Stimulated activated CD8-positive, alpha-beta memory T cell treated with anti-CD3 and anti-CD28 coated beads, Interleukin-12 subunit alpha, Interleukin-12 subunit beta, amount 100 ng/mL, for 4 hours (primary cell): Measurements from ENCODE around the gene UBXN4.
"Not testable (repeated sequence)": the region's sequence is repeated elsewhere in the genome, so short reads cannot be mapped to it uniquely, and the experiment has no call there.

Experiments
- DNase-seq: peaks from one replicate; pipeline ENCODE4 v3.0.0-alpha.2; 2020; ENCODE audit warnings: low read depth

UBXN4 gene

DNA sequence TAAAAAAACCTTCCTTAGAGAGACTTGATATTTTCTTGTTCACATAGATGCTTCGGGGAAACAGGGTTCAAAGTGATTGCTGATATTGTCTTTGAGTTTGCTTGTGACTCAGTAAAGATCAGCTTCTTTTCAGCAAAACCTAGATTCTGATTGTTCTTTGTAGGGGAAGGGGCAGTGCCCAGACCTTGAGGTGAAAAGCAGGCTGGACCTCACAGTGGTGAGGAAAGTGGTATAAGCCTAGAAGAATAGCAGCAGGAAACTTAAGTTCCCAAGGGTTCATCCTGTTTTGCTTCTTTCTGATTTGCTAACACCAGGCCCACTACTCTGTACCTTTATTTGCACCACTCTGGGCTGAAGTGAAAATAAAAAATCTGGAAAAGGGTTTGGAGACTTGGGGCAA is 20.9 kb downstream of the UBXN4 start:
- no peak for DNase-seq

DNA sequence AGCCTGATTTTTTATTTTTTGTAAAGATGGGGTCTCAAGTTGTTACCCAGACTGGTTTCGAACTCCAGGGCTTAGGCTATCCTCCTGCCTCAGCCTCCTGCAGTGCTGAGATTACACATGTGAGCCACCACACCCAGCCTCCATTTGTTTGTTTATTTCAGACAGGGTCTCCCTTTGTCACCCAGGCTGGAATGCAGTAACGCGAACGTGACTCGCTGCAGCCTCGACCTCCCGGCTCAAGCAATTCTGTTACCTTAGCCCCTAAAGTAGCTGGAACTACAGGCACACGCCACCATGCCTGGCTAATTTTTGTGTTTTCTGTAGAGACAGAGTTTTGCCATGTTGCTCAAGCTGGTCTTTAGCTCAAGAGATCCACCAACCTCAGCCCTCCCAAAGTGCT is 27.2 kb downstream of the UBXN4 start:
- DNase-seq: no peak

DNA sequence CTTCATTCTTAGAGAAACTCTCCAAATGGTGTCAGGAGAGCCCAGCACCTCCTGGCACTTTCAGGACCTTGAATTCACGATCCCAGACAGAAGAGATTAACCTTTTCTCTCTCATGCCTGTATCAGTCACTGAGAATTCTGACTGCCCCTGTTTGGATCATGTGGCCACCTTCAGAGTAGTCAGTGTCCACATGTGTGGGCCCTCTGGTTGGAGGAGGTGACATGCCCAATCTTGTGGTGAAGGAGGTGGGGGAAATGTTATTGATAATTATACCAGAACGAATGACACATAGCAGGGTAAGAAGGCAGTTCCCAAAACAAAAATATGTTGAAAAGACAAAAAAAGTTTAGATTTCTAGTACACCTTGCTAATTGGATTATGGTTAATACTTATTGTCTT is 31.7 kb downstream of the UBXN4 start:
- DNase-seq: no peak

DNA sequence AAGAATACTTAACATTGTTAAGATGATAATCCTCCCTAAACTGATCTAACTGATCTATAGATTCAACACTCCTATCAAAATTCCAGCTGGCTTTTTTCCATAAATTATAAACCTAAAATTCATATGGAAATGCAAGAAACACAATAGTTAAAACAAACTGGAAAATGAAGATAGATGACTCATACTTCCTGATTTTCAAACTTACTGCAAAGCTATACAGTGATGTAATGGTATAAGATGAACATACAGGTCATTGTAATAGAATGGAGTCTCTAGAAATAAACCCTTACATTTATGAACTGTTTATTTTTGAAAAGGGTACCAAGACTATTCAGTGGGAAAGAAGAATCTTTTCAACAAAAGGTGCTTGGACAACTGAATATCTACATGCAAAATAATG is 32.3 kb downstream of the UBXN4 start:
- DNase-seq: no peak

DNA sequence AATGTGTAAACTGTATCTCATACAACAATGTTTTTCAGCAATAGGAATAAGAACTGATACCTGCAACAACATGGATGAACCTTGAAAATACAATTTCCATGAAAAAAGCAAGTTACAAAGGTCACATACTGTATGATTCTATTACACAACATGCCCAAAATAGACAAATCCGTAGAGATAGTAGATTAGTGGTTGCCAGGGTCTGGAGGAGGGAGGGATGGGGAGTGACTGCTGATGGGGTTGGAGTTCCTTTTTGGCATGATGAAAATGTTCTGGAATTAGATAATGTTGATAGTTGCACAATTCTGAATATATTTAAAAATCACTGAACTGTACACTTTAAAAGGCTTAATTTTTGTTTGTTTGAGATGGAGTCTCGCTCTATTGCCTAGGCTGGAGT is 33.8 kb downstream of the UBXN4 start:
- DNase-seq: no peak

DNA sequence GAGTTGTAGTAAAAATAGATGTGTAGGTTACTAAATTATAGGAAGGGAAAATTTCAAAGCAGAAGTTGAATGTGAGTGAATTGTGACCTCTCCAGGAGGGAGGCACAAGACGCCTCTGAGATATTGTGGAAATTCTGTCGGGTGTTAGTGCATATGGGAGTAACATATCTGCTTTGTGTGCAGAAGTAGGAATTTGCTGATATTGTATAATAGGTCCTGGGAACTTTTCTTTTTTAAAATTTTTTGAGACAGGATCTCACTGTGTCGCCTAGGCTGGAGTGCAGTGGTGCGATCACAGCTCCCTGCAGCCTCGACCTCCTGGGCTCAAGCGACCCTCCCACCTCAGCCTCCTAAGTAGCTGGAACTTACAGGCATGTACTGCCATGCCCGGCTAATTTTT is 34.7 kb downstream of the UBXN4 start:
- no peak for DNase-seq

DNA sequence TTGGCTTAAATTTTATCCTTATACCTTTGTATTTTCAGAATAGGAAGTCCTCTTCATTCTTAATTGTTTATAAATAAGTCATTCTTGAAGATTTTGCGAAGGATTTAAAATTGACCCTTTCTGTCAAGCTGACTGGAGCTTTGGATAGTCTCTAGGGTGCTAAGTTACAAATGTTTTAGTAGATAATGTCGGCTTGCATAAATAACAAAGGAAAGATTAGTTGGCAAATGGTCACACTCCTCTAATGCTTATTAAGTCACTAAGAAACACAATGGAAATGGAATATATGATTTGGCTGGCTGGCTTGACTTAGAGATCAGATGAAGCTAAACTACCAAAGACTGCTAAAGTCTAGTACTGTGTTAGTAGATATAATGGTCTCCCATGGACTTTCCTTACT is 40.6 kb downstream of the UBXN4 start:
- no peak for DNase-seq

DNA sequence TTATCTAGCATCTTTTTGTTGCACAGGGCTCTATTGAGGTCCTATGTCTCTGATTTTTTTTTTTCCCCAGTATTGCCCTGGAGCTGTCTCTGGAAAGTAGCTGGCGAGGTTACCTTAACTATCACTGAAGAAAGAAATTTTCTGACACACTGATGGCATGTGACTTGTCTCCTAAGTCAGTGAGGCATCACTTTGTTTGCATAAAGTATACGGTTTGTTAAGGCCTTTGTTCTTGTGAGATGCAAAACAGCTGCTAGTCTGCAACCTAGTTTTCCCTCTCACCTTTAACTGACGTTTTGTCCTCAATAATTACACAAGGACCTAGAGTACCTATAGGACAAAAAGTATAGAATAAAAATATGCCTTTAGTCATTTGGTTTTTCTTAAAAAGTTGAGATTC is 41.8 kb downstream of the UBXN4 start:
- DNase-seq: no peak

DNA sequence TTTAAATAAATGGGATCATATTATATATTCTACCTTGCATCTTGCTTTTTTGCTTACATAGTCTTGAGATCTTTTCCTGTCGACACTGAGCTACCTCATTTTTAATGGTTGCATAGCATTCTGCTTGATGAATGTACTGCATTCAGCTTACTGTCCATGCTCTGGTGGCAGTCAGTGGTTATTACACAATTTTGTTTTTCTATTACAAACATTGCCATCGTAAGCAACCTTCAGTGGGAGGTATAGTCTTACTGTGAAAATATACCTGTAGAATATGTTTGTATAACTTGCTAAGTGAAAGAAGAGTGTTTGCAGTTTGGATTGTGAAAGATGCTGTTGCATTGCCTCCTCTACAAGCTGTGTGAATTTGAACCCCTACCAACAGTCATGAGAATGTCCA is 43.4 kb downstream of the UBXN4 start:
- no peak for DNase-seq

DNA sequence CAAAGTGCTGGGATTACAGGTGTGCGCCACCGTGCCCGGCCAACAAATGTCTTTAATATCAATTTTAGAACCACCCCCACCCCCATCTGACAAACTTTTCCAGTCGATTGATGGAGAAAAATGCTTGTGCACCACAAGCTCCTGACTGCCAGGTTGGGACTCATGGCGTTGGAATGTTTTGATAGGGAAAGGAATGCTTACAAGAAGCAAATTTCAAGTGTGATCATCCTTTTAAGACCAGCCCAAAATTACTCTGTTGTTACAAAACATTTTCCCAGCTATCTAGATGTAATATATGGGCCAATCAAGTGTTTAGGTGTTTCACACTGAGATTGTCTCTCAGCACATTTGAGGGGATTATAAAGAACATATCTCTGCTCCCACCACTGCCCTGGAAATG is 45.2 kb downstream of the UBXN4 start:
- no peak for DNase-seq

DNA sequence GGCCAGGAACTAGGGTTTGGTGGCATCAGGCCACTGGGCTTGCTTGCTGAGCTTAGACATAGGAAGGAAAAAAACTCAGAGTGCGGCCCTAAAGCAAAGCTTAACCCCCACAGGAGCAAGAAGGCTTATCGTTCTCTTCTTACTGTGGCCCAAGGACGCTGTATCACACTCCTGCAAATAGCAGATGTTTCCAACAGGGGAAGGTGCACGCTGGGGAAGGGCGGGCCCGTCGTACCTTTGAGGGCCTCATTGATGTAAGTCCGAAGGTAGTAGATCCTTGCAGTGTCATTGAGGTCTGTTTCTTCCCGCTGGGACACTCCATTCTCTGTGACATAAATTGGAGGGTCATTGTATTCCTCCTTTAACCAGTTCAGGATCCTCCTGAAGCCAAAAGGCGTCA is 48.8 kb downstream of the UBXN4 start:
- no peak for DNase-seq

DNA sequence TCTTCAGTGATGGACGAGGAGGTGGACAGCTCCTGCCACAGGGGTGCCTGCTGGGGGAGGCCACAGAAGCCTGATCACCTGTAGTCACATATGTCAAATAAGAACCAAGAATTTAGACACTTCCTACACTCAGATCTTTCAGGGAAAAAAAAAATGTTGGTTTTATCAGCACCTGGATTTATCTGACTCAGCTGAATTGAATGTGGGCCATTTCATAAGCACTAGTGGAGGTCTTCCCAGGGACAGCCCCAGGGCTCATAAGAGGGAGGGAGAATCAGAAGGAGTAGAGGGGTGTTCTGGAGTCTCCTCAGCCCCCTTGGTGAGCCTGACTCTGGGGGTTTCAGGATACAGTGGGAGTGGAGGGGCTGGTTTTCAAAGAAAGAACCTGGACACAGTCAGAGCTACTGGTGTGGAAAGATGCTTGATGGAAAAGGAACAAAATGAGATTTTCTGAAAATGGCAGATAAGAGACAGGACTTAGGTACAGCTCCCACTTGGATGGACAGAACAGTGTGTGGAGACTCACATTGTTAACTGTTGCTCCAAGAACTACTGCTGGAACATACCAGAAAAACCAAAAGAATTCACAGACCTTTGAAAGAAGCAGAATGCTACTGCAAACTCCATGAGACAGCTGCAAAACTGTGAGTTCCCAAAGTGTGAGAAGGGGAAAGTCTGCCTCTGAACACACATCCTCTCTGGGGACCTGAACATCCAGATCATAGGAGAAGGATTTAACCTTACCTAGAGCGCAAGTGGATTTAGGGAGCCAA is 49.9 kb downstream of the UBXN4 start:
- no peak for DNase-seq

DNA sequence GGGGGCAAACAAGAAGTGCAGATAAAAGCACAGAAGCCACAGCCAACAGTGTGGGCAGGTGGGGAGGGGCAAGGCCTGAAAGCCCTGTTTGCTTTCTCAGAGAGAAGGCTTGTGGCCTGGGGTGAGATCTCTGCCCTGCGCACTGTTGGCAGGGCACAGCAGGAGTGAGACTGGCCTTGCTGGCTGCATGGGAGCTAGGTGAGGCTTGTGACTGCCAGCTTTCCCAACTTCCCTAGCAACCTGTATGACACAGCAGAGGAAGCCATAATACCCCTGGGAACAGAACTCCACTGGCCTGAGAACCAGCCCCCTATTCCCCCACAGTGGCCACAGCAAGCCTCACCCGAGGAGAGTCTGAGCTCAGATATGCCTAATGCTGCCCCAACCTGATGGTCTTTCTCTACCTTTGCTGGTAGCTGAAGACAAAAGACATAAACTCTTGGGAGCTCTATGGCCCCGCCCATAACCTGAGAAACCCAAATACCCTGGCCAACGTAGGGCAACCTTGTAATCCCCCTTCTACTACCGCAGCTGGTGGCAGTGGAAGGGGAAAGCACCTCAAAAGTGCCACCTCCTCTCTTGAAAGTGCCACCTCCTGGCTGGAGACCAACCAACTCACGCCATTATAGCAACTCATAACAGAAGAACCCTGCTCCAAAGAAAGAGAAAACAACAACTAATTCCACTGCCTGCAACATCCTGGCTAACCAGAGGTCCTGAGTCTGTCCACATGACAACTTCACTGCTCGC is 50.9 kb downstream of the UBXN4 start:
- no peak for DNase-seq

DNA sequence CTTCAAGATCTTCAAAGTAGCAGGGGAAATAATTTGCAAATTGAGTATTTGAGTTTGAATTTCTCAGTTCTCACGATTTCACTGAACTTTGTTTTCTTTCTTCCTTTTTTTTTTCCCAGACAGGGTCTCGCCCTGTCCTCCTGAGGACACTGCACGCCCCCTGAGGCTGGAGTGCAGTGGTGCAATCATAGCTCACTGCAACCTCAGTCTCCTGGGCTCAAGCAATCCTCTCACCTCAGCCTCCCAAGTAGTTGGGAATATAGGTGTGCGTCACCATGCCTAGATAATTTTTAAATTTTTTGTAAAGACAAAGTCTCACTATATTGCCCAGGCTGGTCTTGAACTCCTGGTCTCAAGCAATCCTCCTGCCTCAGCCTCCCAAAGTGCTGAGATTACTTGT is 54.0 kb downstream of the UBXN4 start:
- DNase-seq: not testable (repeated sequence)

DNA sequence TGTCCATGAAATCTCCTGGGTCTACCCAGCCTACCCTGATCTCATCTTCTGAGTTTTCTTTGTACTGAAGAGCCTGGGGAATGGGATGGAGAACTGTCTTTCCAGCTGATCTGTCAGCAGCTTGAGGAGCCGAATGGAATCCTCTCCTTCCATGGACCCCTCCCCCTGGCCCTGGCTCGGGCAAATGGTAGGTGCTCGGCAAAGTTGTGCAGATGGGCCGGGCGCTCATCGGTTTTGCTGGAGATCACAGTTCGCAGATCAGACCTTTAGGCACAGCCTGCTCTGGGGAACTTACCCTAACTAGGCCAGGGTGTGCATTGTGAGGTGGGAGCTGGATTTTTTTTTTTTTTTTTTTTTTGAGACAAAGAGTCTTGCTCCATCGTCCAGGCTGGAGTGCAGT is 55.0 kb downstream of the UBXN4 start:
- no peak for DNase-seq

DNA sequence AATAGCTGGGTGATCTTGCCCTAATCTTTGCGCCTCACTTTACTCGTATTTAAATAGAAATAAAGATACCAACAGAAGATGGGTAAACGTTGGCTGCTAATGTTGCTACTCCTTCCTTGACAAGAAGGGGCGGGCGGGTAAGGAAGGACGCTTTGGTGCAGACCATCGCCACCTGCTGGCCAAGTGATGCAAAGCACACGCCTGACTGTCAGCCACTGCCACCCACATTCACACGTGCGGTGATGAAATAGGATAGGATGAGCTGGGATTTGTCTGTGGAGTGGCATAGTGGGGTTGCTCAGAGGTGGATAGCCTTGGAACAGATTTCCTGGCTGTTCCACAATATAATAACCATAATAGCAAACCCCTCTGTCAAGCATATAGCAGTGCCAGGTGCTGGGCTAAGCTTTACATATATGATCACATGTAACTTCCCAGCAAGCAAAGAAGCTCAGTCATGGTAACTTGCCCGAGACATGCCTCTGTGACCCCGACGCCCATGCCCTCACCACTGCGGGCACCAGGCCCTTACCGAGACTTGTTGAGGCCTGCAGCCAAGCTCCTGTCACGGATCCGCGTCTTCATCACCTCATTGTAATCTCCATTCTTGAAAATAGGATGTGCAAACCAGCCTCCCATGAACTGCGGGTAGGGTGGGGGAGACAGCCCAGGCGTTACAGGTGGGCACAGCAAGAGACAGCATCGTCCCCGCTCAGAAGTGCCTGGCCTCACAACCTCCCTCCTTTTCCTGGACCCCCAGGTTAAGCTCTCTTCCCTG is 56.0 kb downstream of the UBXN4 start:
- DNase-seq: peak; percentile 46

DNA sequence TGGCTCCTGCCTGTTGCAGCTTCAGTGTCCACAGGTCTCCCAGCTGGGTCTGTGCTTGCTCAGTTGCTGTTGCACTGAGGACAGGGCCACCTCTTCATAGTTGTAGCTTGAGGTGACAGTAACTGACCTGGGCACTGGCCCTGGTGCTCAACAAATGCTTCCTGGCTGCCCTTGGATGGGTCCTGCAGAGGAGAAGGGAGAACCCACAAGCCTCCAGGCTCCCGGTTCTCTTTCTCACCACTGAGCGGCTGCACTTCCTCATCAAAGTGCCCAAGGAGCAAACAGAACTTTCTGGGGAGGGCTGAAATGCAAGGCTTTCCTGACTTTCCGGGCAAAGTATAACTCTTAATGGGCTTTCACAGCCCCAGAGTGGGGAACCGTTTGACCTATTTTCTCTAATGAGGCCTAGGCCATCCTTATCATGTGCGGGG is 56.6 kb downstream of the UBXN4 start:
- no peak for DNase-seq

DNA sequence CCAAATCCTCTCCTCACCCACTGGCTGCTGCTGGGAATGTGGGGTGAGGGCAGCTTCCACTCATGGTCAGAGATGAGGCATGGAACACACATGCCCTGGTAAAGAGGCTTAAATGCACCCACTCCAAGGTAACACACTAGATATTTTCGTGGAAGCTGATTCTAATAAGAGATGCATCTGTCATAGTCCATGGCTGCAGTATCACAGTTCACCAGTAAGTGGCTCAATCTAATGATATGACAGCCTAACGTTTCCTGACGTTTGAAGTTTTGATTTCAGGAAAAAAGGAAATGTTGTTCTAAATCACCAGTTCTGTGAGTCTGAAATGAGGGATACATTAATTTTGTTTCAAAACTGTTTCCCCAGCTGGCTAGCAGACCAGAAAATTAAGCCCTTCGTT is 57.1 kb downstream of the UBXN4 start:
- DNase-seq: no peak

DNA sequence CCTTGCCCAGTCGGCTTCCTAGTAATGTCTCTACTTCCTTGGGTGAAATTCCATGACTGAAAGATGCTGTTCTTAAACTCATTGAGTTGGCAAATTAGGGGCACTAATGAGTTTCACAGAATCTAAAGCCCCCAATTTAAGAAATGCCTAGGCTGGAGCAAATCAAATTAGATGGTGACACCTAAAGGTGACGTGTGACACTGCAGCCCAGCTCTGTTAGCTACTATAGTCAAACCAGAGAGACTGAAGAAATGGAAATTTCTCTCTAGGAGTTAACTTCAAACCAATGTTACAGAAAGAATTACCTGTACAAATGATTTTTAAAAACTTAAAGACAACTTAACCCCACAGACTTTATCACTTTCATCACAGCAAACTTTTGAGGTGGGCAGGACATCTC is 58.1 kb downstream of the UBXN4 start:
- no peak for DNase-seq

DNA sequence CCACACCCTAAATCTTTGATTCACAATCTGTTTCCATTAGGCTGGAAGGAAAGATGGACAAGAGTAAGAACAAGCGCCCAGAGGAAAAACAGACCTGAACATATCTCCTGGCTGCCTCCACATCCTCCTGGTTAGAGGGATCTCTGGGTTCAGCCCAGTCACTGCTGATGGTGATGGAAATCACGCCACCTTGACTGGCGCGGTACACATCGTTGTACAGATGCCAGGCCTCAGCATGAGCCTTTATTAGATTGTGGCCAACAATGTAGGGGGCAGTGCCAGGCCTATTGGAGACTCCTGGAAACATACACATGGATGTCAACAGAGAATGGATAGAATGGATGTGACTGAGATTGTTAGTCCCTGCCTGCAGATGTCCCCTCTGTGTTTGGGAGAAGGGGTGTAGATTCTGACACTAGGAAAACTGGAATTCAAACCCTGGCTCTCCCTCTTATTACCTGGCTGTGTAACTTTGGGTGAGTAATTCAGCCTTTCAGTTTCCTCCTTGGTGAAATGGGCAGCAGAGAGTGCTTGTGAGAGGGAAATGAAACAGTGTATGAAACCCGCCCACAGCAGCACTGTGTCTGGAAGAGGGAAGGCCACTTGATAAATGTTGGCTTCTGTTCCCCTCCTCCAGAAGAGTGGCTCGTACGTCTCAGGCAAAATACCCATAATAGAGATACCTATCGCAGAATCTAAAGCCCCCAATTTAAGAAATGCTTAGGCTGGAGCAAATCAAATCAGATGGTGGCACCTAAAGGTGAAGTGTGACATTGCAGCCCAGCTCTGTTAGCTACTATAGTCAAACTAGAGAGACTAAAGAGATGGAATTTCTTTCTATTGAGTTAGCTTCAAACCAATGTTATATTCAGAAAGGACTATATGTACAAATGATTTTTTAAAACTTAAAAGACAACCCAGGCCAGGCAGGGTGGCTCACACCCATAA is 59.1 kb downstream of the UBXN4 start:
- no peak for DNase-seq

DNA sequence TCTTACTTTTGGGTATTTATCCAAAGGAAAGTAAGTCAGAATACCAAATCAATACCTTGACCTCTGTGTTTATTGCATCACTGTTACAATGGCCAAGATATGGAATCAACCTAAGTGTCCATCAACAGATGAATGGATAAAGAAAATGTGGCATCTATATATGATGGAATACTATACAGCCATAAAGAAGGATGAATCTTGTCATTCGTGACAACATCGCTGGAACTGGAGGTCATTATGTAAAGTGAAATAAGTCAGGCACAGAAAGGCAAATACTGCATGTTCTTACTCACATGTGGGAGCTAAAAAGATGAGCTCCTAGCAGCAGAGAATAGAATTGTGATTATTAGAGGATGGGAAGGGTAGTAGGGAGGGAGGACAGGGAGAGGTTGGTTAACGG is 60.7 kb downstream of the UBXN4 start:
- no peak for DNase-seq

DNA sequence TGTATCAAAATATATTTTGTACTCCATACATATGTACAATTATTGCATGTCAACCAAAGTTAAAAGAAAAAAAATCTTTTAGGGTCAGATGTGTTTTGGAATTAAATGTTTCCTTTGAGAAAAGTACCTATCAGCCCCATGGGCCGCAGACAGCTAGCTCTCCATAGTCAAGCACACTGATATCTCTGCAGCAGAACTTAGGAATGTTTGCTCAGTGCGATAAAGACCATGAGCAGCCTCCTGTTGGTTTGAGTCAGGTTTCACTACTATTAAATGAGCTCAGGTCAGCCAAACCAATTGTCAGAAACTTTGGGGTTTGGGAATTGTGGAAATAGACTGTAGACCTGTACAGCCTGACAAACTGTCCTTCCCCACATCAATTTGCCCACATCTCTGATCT is 61.6 kb downstream of the UBXN4 start:
- DNase-seq: no peak
